ENCODE data around the gene OSBP2.

OSBP2 gene

GRCh38 chr22:30876915-30877553, 182.4 kb downstream of the OSBP2 start:
- in situ Hi-C loops (cut with MboI; ENCODE audit: low sequenced_read_pairs) = no loop called here

- in situ Hi-C loops (cut with MboI; ENCODE audit: low sequenced_read_pairs) = no loop called here
These were observed 183.2 kb downstream of the OSBP2 start for GRCh38 chr22:30877662-30878515.

- in situ Hi-C loops (cut with MboI; ENCODE audit: low sequenced_read_pairs) = no loop called here
These were observed 184.1 kb downstream of the OSBP2 start for GRCh38 chr22:30878516-30879414.

- in situ Hi-C loops (cut with MboI; ENCODE audit: low sequenced_read_pairs) = no loop called here
These were observed 184.7 kb downstream of the OSBP2 start for GRCh38 chr22:30879415-30879797.

DNA sequence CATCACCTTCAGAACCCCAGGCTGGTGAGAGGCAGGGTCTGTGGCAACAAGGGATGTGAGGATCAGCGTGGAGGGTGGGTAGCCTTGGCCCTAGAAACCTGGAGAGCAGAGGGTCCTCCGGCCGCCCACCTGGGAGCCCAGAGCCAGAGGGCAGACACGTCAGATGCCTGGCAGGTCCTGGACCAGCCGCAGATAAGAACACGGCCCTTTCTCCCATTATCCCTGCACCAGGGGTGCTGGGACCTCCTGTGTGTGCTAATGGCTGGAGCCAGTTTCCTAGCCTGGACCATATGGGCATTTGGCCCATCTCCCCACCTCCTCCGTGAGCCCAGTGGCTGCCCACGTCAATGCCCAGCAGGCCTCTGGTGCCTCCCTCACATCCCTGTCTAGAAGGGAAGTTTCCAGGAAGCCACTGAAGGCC, 185.5 kb downstream of the OSBP2 start:
- in situ Hi-C loops (cut with MboI; ENCODE audit: low sequenced_read_pairs) = no loop called here

GRCh38 chr22:30880847-30881246, 186.2 kb downstream of the OSBP2 start:
- in situ Hi-C loops (cut with MboI; ENCODE audit: low sequenced_read_pairs) = no loop called here

- in situ Hi-C loops (cut with MboI; ENCODE audit: low sequenced_read_pairs) = no loop called here
These were observed 186.9 kb downstream of the OSBP2 start for GRCh38 chr22:30881361-30882183.

- in situ Hi-C loops (cut with MboI; ENCODE audit: low sequenced_read_pairs) = no loop called here
These were observed 187.6 kb downstream of the OSBP2 start for GRCh38 chr22:30882184-30882717.

- in situ Hi-C loops (cut with MboI; ENCODE audit: low sequenced_read_pairs) = no loop called here
These were observed 188.4 kb downstream of the OSBP2 start for GRCh38 chr22:30882974-30883533.

DNA sequence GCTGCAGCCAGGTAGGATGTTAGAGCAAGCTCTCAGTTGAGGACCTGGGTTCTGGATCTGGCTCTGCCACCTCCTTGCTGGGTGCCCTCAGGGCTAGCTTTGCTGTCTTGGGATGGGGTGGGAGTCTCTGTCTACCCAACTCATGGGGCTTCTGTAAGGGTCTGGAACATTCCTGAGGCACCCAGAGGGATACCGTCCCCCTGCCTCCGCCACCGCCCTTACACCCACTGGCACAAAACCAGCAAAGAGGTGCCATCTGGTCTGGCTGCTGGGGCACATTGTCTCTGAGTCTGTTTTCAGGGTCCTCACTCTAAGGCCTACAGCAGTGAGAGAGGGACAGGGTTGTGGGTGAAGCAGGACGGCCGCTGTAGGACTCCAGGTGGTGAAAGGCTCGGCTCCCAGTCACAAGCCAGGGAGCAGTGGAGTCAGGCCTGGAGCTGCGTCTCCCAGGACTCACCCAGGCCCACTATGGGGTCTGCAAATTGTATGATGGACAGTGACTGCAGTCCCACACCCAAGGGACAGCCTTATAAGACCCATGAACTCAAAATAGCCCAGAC, 189.0 kb downstream of the OSBP2 start:
- in situ Hi-C loops (cut with MboI; ENCODE audit: low sequenced_read_pairs) = no loop called here

DNA sequence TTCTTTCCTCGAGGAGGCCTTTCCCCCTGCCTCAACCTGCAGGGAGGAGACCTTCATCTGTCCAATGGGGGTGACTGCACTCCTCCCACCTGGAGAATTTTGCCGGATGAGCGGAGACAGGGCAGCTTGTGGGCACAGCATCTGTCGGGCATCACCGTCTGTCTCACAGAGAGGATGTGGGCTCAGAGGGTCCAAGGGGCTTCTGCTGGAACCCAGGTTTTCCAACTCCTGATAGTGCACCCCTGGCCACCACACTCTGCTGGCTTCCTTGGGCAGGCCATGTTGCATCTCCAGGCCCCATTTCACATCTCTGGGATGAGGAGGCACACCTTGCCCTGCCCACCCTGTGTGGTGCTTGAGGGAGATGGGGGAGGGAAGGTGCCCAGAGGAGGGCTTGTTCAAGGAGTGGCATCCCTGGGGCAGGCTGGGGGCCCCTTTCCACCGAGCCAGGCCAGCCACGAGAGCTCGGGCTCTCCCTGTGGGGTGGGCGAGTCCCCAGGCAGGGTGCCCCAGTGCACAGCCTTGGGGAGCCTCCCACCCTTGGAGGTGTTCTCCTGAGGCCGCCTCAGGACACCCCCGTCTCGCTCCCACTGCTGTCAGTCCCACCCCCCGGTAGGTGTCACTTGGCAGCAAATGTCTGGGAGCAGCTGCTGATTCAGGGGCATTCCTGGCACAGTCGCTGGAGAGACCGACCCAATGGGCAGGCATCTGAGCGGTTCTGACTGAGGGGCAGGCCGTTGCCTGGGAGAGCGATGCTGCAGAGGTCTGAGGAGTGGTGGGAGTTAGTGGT, 189.7 kb downstream of the OSBP2 start:
- in situ Hi-C loops (cut with MboI; ENCODE audit: low sequenced_read_pairs) = no loop called here

DNA sequence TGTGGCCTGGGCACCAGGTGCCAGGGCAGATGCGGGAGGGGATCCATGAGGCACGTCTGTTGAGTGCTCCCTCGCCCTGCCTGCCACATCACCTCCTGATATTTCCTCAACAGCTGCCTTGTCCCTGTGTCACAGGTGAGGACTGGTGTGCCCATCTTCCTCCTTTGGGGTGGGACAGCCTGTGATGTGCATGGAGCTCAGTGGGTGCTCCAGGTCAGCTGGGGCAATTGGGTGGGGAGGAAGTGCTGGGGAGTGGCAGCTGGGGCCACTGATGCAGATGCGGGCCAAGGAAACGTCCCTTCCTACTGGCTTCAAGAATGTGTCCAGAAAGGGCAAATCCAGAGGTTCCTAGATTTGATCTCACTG, 190.3 kb downstream of the OSBP2 start:
- in situ Hi-C loops (cut with MboI; ENCODE audit: low sequenced_read_pairs) = no loop called here

DNA sequence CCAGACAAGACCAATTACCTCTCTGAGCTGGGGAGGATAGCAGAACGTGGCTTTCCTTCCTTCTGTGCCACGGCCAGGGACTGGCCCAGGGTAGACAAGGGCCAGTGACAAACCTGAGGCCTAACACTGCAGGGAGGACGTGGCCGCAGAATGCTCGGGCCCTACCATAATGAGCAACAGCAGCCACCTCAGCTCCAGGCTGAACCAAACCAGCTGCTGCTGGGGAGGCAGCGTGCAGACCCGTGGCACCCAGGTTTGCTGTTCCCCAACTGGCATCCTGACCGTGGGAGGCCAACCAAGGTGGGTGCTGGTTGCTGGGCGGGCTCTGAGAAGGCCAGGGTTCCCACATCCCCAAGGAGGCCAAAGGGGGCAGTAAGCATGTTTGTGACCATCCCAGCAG, 190.9 kb downstream of the OSBP2 start:
- in situ Hi-C loops (cut with MboI; ENCODE audit: low sequenced_read_pairs) = no loop called here

DNA sequence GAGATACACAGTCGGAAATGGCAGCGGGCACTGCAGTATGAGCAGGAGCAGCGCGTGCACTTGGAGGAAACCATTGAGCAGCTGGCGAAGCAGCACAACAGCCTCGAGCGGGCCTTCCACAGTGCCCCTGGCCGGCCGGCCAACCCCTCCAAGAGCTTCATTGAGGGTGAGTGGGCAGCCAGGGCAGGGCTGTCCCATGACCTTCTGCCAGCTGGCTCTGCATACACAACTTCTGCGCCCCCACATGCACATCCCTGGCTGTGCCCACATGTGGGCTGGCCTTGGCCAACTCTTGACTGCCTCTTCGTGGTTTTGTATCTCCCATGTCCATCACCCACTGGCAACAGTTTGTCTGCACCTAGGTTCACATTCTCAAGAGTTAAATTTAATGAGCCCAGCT, 192.8 kb downstream of the OSBP2 start:
- in situ Hi-C loops (cut with MboI; ENCODE audit: low sequenced_read_pairs) = no loop called here

DNA sequence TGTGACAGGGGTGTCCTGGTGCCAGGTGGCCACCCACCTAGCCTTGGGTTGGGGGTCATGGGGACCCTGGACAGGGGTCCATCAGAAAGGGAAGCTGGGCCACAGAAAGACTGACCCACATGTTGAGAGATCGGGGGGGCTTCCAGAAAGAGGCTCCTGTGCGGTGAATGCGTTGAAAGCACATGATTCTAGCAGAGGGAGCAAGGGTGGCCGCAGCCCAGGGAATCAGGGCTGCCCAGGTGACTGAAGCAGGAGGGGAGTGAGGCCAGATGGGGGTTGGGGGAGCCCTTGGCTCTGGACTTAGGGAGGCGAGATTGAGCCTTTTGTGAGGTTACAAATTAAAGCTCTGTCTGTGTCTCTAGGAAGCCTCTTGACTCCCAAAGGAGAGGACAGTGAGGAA, 193.2 kb downstream of the OSBP2 start:
- in situ Hi-C loops (cut with MboI; ENCODE audit: low sequenced_read_pairs) = no loop called here

DNA sequence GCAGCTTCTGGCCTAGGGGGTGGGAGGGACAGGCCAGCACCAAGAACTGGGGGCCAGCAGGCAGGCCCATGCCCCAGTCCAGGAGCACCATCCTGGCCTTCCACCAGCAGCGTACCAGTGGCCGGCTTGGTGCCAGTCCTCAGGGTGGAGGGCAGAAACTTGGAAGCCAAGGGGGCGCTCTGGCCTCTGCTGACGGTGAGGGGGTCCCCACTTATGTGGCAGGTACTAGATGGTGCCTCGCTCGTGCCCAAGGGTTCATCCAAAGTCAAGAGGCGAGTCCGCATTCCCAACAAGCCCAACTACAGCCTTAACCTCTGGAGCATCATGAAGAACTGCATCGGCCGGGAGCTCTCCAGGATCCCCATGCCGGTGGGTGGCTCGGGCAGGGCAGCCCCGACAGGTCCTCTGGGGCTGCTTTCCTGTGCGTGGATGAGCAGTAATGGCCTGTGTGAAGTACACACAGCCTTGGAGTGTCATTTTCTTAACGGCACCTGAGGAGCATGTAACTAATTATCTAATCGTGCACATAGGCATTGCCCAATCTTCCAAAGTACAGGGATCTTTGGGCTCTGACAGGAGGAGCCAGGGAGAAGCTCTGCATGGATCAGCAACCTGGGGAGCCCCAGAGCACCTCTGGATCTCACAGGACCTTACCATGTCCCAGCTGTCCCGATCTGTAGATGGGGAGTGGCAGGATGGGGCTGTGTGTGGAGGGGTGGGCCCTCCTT, 194.8 kb downstream of the OSBP2 start:
- in situ Hi-C loops (cut with MboI; ENCODE audit: low sequenced_read_pairs) = no loop called here

DNA sequence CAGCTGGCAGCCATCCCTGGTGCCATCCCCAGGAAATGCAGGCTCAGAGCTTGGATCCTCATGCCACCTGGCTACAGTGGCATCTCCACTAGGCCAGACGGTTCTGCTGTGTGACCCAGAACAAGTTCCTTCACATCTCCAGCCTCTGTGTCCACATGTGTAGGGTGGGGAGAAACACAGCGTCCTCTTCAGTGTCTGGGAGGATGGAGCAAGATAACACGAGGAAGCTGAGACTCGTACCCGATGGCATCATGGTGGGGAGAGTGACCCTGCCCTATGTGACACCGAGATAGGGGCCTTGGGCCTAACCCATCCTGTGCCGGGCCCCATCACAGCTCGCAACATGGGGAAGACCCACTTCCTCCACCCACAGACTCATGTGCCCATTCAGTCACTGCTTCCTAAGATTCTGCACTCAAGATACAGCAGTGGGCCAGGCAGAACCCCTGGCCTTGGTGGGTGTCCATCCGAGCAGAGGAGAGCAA, 195.4 kb downstream of the OSBP2 start:
- in situ Hi-C loops (cut with MboI; ENCODE audit: low sequenced_read_pairs) = no loop called here

Data from HL-60/S4 treated with retinoic acid at 250 ng/mL for 4 days and 3 days (cell line).